ENCODE data around the gene NLRC4. TPM values are rescaled to one million over a fixed set of nuclear protein-coding genes. Genes with fewer than 3 reads are reported as not detected.

NLRC4 gene
- total RNA-seq, 1 experiment from 2014 or later, result not detected

GRCh38 chr2:32222966-32223365 is 41.7 kb downstream of the NLRC4 start:
- no CpG with 5 or more reads among the region's 2 CpGs for WGBS (ENCODE audit: extremely low coverage, insufficient read length, low lambda C conversion rate)

More at GRCh38 chr2:32222966-32223365, 41.7 kb downstream of the NLRC4 start:
- no peak overlapping the region for H4K5ac ChIP-seq (ENCODE audit: insufficient read length, low read depth, low read length)
- no peak overlapping the region for H2BK5ac ChIP-seq (ENCODE audit: insufficient read length, low read length)
- no peak overlapping the region for H3K9ac ChIP-seq (ENCODE audit: extremely low read depth, insufficient read length, low read length)
- H3K18ac ChIP-seq (ENCODE audit: insufficient read length, low read depth, low read length), result no peak overlapping the region
- no peak overlapping the region for H3T11ph ChIP-seq (ENCODE audit: low read length)
- Mint-ChIP-seq H3K27ac (no peak overlapping the region), H3K36me3 (ENCODE audit: insufficient read depth in 1 of 3, low read depth in 3 of 3) (peaks cover 3 to 32% (median 13%) of the 10 kb centered on the region in 3 experiments; a peak in 4 of 7 replicates), H3K27me3 (ENCODE audit: low read depth) (no peaks in the 10 kb centered on the region), H3K9me3 (no peaks in the 10 kb centered on the region), H3K4me1 (no peaks in the 10 kb centered on the region), H3K4me3 (no peak overlapping the region)
- H3K9me3 ChIP-seq (ENCODE audit: control insufficient read depth, low read depth, low read length), result no peaks in the 10 kb centered on the region
- no peaks in the 10 kb centered on the region for H3K79me2 ChIP-seq (ENCODE audit: insufficient read depth, low read length)
- DNase-seq, result no peak
- no peaks in the 10 kb centered on the region for H3K79me1 ChIP-seq (ENCODE audit: insufficient read depth, low read depth, low read length, poor library complexity, severe bottlenecking)
- H3K14ac ChIP-seq (ENCODE audit: insufficient read depth, low read length), result no peak overlapping the region
- no peaks in the 10 kb centered on the region for H3K4me1 ChIP-seq (ENCODE audit: insufficient read depth, low read length)
- H4K91ac ChIP-seq (ENCODE audit: insufficient read length, low read depth, low read length), result no peak overlapping the region
- no peaks in the 10 kb centered on the region for H4K20me1 ChIP-seq (ENCODE audit: control insufficient read depth, insufficient read depth, insufficient read length)
- H2BK120ac ChIP-seq (ENCODE audit: low read depth, low read length, poor library complexity, severe bottlenecking), result no peak overlapping the region
- H3K23me2 ChIP-seq (ENCODE audit: insufficient read length, low read depth, low read length, poor library complexity, severe bottlenecking), result no peaks in the 10 kb centered on the region
- H3K27ac ChIP-seq (ENCODE audit: insufficient read length, low read depth, low read length), result no peak overlapping the region
- no peak overlapping the region for H3K23ac ChIP-seq (ENCODE audit: insufficient read length, low read depth, low read length)
- no peak overlapping the region for H2BK20ac ChIP-seq (ENCODE audit: low read depth, low read length, poor library complexity, severe bottlenecking)
- no peak overlapping the region for H2AK5ac ChIP-seq (ENCODE audit: insufficient read length, low read length)
- H2BK12ac ChIP-seq (ENCODE audit: insufficient read length, low read depth, low read length), result no peak overlapping the region
- H4K8ac ChIP-seq (replicated peaks; ENCODE audit: insufficient read length, low read depth, low read length), result no peak overlapping the region
- H3K4me2 ChIP-seq (ENCODE audit: insufficient read depth, insufficient read length, low read length), result no peak overlapping the region
- H2AFZ ChIP-seq (ENCODE audit: low read length), result no peak overlapping the region
- H3K56ac ChIP-seq (ENCODE audit: insufficient read length, low read depth, low read length), result no peak overlapping the region
- no peak for TF ChIP-seq CTCF (conservative IDR thresholded peaks at IDR 0.05)
- H3K27me3 ChIP-seq (ENCODE audit: insufficient read depth, low read length), result no peaks in the 10 kb centered on the region
- H3K4ac ChIP-seq (ENCODE audit: low read depth, low read length), result no peak overlapping the region
- H2BK15ac ChIP-seq (ENCODE audit: low read depth, low read length), result no peak overlapping the region

Data from H9 (cell line).